Endothelial cell of hepatic sinusoid (primary cell): Measurements from ENCODE around the gene ZNF362.

Experiments used
- in situ Hi-C: cut with HindIII; loops from 2 replicates; pipeline ENCODE4 v1.10.0; 2017; ENCODE audit warnings: low sequenced_read_pairs

Gene ZNF362

DNA sequence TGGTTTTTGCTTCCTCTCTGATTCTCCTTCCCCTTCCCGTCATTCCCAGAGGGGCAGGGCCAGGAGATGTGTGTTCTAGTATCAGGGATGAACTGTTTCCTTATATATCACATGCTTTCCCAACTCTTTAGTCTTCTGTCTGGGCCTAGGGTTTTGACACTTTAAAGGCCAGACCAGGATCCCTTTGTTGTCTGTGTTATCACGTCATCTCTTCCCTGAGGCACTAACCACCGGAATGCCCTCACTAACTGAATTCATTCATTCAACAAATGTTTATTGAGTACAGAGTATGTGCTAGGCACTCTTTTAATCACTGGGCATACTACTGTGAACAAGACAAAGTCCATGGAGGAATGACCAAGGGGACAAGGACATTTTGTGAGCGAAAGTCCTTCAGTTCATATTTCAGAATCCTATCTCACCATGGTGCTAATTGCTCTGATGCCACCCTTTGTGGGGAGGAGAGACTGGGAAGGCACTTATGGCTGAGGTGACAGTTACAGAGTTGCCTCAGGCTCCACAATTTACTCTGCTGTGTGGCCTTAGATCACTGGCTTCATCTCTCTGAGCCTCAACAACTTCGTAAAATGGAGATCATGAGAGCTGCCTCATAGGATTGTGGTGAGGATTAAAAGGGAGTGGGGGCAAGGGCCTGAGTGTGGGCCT is 12.0 kb upstream of the ZNF362 start:
- in situ Hi-C loops, result no loop called here

DNA sequence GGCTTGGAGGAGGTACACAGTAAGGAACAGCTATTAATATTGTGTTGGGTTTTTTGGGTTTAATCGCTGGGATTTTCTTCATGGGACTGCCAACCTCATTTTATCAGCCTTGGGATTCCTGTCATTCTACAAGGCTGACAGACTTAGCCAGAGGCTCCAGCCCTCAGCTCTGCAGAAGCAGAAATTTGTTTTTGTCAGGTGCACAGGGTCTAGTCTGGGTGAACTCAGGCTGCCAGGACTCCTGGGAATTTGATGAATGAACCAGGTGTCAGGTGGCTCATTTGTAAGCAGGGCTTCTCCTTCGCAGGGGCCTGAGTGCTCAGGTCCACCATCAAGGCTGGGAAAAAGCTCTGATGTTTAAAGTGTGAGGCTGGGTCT is 11.5 kb upstream of the ZNF362 start:
- in situ Hi-C loops, result no loop called here

DNA sequence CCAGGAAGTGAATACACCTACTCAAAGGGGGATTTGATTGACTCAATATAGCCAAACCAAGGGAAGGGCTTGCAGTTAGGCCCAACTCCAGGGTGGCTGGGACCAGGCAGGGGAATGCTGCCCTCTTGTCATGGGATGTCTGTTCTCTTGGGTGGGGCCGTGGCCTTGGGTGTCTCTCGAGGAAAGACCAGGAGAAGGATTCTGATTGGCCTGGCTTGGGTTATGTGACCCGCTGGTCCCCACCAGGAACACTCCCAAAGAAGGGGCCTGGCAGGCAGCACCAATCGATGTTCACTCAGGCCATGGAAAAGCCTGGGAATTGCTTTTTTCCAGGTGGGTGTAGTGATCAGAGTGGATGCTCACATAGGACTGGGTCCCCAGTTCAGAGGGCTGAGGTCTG is 10.1 kb upstream of the ZNF362 start:
- in situ Hi-C loops, result no loop called here

DNA sequence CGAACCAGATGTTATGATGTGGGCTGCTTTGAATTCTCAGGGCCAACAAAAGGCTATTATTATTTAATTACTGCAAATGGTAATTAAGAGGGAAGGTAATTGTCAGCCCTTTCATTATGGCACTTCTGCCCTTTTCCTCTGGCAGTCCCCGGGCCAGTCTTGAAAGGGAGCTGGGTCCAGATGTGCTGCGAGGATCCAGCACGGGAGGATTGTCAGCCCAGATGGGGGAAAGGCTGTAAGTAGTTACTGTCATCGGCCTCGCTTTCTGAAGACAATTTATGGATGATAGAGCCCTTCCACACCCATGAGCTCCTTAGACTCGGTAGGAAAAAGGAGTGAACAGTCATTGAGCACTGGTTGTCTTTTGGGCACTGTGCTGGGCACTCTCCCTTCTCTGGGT is 8.7 kb upstream of the ZNF362 start:
- in situ Hi-C loops, result no loop called here

DNA sequence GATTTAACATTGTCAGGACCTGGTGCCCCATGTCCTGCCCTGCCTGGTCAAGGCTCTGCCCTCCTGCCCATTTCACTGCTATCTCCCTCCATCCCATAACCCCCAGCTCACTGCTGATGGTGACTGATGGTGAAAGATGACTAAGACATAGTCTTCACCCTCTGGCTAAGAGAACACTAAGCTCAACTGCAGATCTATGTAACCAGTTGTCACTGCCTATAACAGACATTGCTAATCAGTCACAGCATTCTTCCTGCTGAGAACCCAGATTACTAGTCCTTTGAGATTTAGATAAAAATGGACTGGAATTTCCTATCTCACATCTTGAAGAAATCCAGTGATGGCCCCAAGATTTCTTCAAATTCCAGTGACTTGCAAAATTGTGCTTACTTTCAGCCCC is 8.0 kb upstream of the ZNF362 start:
- in situ Hi-C loops, result no loop called here

DNA sequence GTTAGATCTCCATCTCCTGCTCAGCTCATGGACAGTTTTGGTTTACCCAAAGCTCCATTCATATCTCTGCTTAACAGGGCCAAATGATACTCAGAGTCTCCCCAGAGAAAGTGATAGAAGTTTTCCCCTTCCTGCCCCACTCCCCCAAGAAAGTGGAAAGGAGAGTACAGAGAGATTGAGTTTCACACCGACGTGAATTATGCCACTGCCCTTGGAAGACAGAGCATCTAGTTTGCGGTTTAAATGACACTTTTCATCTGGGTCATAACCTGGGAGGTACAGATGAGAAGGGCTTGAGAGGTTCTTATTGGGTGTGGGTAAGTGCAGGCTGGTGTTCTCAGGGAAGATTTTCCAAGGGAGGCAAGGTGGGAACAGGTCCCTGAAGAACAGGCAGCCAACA is 6.9 kb upstream of the ZNF362 start:
- in situ Hi-C loops, result no loop called here

DNA sequence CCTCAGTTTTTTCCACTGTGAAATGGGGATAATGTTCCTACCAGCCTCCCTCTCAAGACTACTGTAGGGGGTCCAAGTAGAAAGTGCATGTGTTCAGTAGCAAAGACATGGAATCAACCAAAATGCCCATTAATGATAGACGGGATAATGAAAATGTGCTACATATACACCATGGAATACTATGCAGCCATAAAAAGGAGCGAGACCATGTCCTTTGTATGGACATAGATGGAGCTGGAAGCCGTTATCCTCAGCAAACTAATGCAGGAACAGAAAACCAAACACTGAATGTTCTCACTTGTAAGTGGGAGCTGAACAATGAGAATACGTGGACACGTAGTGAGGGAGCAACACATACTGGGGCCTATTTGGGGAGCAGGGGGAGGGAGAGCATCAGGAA is 6.1 kb upstream of the ZNF362 start:
- in situ Hi-C loops, result no loop called here

DNA sequence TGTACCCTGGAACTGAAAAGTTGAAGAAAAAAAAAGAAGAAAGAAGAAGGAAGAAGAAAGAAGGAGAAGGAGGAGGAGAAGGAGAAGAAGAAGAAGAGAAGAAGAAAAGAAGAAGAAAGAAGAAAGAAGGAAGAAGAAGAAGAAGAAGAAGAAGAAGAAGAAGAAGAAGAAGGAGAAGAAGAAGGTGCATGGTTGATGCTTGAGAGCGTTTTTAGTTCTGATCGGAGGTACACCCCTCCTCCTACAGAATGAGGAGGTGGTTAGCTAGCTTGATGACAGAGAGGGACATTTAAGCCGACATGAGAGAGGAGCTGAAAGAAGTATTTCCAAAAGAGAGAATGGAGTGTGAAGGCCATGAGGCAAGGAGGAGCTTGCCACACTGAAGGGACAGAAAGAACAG is 5.6 kb upstream of the ZNF362 start:
- in situ Hi-C loops, result no loop called here

DNA sequence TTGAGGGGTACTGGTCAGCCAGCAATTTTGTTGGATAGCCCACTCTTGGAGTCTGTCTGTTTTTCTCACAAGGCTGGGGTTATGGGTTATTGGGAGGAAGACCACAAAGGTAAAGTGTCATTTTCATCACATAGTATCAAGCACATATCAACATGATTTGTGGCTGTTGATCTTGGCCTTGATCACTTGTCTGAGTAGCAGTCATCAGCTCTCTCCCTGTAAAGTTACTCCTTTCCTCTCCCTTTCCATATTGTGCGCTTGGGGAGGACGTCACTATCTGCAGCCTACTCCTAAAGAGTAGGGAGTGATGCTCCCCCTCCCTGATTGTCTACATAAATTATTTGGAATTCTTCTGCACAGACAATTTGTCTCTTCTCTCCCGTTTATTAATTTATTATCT is 1.8 kb upstream of the ZNF362 start:
- in situ Hi-C loops, result no loop called here

DNA sequence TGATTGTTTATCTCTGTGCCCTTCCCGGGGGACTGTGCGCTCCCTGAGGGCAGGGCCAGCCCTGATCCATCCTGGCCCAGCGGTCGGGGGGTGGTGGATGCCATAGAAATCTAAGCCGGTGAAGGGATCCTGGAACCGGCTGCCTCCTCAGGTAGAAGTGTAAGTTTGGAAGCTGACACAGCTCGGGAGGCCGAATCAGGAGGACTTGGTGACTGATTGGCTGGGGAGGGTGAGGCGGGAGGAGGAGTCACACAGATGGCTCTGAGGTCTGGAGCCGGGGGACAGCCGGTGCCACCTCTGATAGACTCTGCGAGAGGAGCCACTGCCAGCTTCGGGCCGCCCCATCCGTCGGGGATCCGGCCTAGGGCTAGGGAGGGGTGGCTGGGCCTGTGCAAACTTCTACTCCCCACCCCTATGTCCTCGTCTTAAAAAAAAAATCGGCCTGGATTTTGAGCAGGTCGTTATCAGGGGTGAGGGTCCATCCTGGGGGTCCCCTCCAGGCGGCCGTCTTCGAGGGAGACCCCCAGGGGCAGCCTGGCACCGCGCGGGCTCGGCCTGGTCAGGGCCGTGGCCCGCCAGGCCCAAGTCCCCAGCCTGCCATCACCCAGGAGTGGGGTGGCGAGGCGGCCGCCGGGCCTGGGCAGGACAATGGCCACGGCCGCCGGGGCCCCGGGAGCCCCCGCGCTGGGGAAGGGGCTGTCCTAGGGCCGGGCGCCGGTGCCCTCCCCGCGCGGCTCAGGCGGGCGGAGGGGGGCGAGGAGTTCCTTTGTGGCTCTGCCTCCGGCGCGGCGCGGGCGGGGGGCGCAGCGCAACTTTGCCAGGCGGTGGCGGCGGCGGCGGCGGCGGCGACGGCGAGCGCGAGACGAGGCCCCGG is 708 bp upstream of the ZNF362 start:
- in situ Hi-C loops, result no loop called here

DNA sequence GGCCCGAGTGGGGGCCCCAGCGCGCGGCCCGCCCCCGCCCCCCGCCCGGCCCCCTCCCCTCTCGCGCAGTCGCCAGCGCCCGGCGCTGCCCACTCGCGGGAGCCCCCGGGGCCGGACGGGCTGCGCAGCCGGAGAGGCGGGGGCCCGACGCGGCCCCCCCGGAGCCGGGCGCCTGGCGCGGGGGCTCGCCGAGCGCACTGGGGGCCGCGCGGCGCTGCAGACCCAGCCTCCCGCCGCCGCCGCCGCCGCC is 146 bp upstream of the ZNF362 start:
- in situ Hi-C loops, result no loop called here

DNA sequence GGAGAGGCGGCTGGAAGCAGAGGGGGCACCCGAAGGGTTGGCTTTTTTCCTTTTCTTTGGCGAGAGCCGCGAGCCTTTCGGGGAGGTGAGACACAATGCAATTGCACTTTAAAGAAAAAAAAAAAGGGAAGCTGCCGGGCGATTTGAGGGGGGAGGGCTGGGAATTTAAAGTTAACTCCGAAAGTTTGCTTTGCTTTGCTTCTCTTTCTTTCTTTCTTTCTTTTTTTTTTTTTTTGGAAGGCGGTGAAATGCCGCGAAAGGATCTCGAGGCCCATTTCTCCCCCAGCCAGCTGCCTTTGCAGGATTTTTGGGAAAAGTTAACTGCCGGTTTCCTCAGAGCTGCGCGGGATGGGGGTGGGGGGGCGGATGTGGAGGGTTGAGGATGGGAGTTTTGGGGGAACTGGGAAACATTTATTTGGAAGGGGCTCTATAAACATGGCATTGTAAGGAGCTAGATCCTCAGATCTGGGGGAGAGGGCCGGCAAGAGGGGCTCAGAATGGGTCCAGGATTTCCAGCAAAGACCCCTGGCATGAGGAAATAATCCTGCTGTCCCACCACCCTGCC is 997 bp downstream of the ZNF362 start:
- in situ Hi-C loops, result no loop called here

DNA sequence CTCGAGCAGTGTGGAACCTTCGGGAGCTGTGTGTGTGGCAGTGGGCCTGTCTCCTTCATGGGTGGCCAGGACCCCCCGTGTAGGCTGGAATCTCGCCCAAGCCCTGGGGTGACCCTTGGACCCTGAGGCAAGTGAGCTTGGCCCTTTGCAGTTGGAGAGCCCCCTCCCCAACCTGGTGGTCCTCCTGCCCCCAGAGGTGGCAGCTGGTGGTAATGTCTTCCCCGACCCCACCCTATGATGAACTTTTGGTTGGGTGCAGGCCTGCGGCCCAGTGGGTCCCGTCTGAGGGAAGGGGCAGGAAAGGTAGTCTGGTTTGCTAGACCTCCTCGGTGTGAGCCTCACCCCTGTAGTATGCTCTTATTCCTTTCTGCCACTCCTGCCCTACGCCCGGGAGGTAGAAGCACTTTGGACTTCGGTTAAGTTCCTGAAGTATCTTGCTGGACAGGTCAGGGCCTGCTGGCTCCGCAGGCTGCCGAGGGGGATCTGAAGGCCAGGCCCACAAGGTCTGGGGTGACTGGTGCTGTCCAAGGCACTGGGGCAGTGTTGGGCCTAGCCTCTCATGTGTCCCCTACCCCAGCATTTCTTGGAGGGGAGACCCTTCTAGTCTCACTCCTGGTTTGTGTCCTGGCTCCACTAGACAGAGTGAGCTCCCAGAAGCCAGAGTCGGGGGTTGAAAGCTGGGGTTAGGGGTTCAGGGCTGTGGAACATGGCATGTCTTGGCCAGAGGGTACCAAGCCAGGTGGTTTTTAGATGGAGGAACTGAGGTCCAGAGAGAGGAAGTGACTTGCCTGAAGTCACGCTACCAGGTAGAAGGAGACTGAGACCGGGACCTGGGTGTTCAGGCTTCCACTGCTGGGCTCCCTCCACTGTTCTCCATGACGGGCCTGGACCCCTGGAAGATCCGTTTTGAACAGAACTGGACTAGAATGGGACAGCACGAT is 1.8 kb downstream of the ZNF362 start:
- in situ Hi-C loops, result no loop called here

DNA sequence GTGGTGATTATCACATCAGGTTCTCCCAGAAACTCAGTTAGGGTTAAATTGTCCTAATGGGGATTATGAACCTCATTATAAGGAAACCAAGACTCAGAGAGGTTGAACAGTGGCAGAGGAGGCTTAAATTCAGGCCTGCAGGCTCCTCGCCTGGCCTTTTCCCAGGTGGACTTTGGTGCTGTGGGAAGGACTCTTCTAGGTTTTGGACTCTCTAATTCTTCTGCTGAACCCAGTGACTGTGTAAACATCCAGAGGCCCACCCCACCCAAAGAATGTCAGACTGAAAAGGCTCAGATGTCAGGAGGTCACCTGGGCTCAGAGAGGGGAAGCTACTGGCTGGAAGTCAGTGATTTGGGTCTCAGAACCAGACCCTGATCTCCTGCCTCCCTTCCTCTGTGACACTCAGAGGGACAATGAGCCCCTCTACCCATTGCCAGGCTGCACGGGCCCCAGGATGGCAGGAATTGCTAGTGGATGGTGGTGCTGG is 2.5 kb downstream of the ZNF362 start:
- in situ Hi-C loops, result no loop called here

DNA sequence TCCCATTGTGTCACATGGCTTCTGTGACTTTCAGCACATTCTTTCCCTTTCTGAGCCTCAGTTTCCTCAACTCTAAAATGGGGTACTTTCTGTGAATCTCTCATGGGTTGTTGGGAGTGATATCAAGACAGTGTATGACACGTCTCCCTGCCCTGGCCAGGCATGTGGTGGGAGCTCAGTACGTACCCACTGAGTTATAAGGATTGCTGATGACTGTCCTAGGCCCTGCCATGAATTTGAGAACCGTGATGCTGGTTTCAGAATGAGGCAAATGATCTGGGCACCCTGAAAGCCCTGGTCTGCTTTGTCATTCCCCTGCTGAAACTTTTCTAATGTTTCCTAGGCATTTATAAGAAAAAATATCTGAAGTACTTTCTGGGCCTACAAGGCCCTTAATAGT is 3.6 kb downstream of the ZNF362 start:
- in situ Hi-C loops, result no loop called here

DNA sequence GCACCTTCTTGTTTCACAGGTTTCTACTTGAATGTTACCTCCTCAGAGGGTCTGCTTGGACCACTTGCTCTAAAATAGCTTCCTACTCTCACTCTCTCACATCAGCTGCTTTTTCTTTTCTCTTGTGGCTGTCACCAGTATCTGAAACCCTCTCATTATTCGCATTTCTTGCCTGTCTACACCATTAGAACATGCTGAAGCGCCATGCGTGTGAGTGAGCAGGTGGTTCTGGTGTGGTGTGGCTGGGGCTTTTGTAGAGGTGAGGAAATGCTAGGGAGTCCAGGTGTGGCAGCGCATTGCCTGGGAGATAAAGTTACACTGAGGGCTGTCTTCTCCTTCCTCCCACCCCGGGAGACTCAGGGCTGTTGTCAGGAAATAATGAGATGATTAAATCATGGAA is 4.1 kb downstream of the ZNF362 start:
- in situ Hi-C loops, result no loop called here

DNA sequence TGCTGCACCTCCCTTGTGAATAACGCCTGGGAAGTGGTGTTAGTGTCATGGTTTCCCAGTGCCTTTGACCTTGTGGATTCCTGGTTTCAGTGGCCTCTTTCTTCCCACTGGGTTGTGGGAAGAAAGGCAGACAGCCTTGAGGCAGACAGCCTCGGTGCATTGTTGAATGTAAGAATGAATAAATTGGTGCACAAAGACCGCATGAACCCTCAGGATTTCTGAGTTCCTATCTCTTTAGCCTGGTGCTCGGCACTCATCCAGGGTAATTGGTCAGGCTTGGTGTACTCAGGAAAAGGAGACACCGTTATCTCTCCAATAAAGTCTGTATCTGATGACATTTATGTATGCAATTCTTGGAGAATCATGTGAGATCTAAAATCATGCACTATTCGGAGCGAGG is 5.1 kb downstream of the ZNF362 start:
- in situ Hi-C loops, result no loop called here

DNA sequence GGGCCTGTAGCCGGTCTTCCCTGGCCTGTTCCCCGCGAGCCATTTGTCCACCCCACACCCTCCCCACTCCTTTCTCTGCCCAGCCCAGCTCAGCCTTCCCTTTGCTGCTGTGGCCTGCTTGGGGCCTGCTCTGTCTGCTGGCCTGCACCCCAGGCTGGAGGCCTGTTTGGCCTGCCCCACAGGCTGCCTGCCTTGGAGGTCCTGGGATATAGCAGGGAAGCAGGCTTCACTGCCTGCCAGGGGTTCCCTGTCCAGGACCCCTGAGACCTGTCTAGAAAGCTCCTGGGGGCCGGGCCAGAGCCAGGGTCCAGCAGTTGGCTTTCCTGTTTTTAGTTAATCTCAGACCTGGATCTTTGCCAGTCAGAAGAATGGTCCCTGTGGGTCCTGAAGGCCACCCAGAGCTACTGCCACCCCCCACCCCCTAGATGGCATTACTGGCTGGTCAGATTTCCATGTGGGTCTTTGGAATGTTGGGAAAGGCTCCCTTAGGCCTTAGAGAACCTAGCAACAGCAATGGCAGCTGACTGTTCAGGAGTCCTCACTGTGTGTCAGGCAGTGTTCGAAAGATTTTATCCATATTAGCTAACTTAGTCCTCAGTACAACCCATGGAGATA is 7.7 kb downstream of the ZNF362 start:
- in situ Hi-C loops, result no loop called here

DNA sequence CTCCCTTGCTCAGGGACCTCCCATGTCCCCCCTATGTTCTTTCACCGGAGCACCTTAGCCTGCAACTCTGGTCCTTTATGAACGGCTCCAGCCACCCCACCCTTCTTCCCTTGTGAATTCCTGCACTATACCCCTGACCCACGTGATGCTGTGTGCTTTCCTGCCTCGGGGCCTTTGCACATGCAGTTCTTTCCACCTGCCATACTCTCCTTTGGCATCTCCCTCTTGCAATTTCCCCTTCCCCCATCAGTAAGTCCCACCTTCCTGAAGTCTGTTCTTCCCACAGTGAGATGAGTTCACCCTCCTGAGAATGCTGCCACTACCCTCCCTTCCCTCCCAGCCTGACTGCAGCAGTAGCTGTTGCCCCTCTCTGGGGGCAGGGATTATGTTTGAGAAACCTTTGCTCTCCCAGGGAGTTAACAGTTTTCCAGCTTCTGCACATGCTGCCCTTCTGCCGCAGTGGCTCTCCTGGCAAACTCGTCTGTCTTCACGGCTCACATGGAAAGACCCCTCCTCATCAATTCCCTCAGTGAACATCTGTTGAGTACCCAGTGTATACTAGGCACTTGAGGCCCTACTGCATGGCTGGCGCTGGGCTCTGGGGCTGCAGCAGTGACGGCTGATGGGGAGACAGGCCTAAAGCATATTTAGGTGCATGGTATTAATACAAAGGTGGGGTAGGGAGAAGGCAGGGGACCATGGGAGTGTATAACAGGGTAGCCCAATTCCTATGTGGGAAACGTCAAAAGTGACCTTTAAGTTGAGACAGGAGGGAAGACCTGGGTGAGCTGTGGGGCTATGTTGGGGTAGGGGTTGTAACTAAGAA is 9.7 kb downstream of the ZNF362 start:
- in situ Hi-C loops, result no loop called here

DNA sequence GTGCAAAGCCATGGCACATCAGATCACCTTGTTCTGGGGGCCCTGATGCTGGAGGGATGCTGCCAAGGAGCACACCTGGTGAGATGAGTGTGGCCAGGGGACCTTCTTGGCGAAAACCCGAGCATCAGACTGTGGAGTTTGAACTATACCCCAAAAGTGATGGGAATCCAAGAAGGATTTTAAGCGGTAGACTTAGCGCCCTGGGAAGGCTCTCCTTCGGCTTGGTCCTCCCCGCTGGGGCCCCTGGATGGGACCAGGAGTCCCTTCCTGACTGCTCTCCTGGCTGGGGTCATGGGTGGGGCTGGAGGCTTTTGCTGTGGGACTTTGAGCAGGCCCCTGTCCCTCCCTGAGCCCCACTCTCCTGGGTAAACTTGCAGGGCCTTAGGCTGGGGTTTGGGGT is 10.5 kb downstream of the ZNF362 start:
- in situ Hi-C loops, result no loop called here
